H9 (cell line): Measurements from ENCODE around the gene DCXR. TPM values are rescaled to one million over a fixed set of nuclear protein-coding genes. Genes with fewer than 3 reads are reported as not detected.

Source experiments
- DNase-seq: peaks from one replicate; pipeline ENCODE4 v3.0.0-alpha.2; 2017
- H2AFZ ChIP-seq: one replicate; pipeline ENCODE4 v1.6.1; 2013; ENCODE audit warnings: mild to moderate bottlenecking, low read length, control low read depth, moderate library complexity
- H2AK5ac ChIP-seq: 2 replicates; pipeline ENCODE4 v1.6.1; 2013; ENCODE audit warnings: low read length, control low read depth, mixed read lengths; ENCODE audit not compliant: insufficient read length
- H2BK120ac ChIP-seq: one replicate; pipeline ENCODE4 v1.6.1; 2013; ENCODE audit warnings: low read depth, mild to moderate bottlenecking, low read length, control low read depth, inconsistent platforms; ENCODE audit not compliant: poor library complexity, severe bottlenecking
- H2BK12ac ChIP-seq: 2 replicates; pipeline ENCODE4 v1.6.1; 2013; ENCODE audit warnings: low read length, control low read depth, mixed read lengths, low read depth; ENCODE audit not compliant: insufficient read length
- H2BK15ac ChIP-seq: 2 replicates; pipeline ENCODE4 v1.6.1; 2013; ENCODE audit warnings: low read depth, low read length, control low read depth
- H2BK20ac ChIP-seq: one replicate; pipeline ENCODE4 v1.6.1; 2013; ENCODE audit warnings: low read depth, mild to moderate bottlenecking, low read length, control low read depth, inconsistent platforms; ENCODE audit not compliant: poor library complexity, severe bottlenecking
- H2BK5ac ChIP-seq: 2 replicates; pipeline ENCODE4 v1.6.1; 2013; ENCODE audit warnings: low read length, control low read depth, mixed read lengths; ENCODE audit not compliant: insufficient read length
- H3K14ac ChIP-seq: 2 replicates; pipeline ENCODE4 v1.6.1; 2013; ENCODE audit warnings: low read length, control low read depth; ENCODE audit not compliant: insufficient read depth
- H3K18ac ChIP-seq: 2 replicates; pipeline ENCODE4 v1.6.1; 2013; ENCODE audit warnings: low read depth, mild to moderate bottlenecking, mixed read lengths, low read length, control low read depth; ENCODE audit not compliant: insufficient read length
- H3K23ac ChIP-seq: 2 replicates; pipeline ENCODE4 v1.6.1; 2013; ENCODE audit warnings: low read length, control low read depth, mixed read lengths, low read depth; ENCODE audit not compliant: insufficient read length
- H3K23me2 ChIP-seq: 2 replicates; pipeline ENCODE4 v1.6.1; 2013; ENCODE audit warnings: low read depth, mild to moderate bottlenecking, mixed read lengths, low read length, control low read depth; ENCODE audit not compliant: insufficient read length, poor library complexity, severe bottlenecking
- H3K27ac ChIP-seq: 2 replicates; pipeline ENCODE4 v1.5.1; 2013; ENCODE audit warnings: low read length, control low read depth, mixed read lengths, low read depth; ENCODE audit not compliant: insufficient read length
- H3K27me3 ChIP-seq: 2 replicates; pipeline ENCODE4 v1.6.1; 2013; ENCODE audit warnings: low read length, control low read depth, inconsistent platforms; ENCODE audit not compliant: insufficient read depth
- H3K4ac ChIP-seq: 2 replicates; pipeline ENCODE4 v1.6.1; 2013; ENCODE audit warnings: low read depth, mild to moderate bottlenecking, control low read depth, inconsistent platforms, low read length, moderate library complexity
- H3K4me1 ChIP-seq: 2 replicates; pipeline ENCODE4 v1.6.1; 2013; ENCODE audit warnings: low read length, control low read depth, inconsistent platforms; ENCODE audit not compliant: insufficient read depth
- H3K4me2 ChIP-seq: 2 replicates; pipeline ENCODE4 v1.6.1; 2013; ENCODE audit warnings: low read length, control low read depth, mixed read lengths; ENCODE audit not compliant: insufficient read length, insufficient read depth
- H3K56ac ChIP-seq: 2 replicates; pipeline ENCODE4 v1.6.1; 2013; ENCODE audit warnings: low read depth, mild to moderate bottlenecking, mixed read lengths, low read length, control low read depth; ENCODE audit not compliant: insufficient read length
- H3K79me1 ChIP-seq: 2 replicates; pipeline ENCODE4 v1.6.1; 2013; ENCODE audit warnings: low read depth, mild to moderate bottlenecking, moderate library complexity, low read length, control low read depth, inconsistent platforms; ENCODE audit not compliant: insufficient read depth, poor library complexity, severe bottlenecking
- H3K79me2 ChIP-seq: 2 replicates; pipeline ENCODE4 v1.6.1; 2013; ENCODE audit warnings: low read length, control low read depth, inconsistent platforms; ENCODE audit not compliant: insufficient read depth
- H3K9ac ChIP-seq: 2 replicates; pipeline ENCODE4 v1.6.1; 2013; ENCODE audit warnings: low read length, control low read depth, mixed read lengths; ENCODE audit not compliant: insufficient read length; ENCODE audit errors: extremely low read depth
- H3K9me3 ChIP-seq: one replicate; pipeline ENCODE4 v1.6.1; 2013; ENCODE audit warnings: low read depth, low read length, inconsistent platforms; ENCODE audit not compliant: control insufficient read depth
- H3T11ph ChIP-seq: one replicate; pipeline ENCODE4 v1.6.1; 2013; ENCODE audit warnings: mild to moderate bottlenecking, low read length, control low read depth, inconsistent platforms
- H4K20me1 ChIP-seq: one replicate; pipeline ENCODE4 v1.6.1; 2013; ENCODE audit not compliant: control insufficient read depth, insufficient read length, insufficient read depth
- H4K5ac ChIP-seq: 2 replicates; pipeline ENCODE4 v1.6.1; 2013; ENCODE audit warnings: low read depth, mild to moderate bottlenecking, mixed read lengths, low read length, control low read depth; ENCODE audit not compliant: insufficient read length
- H4K8ac ChIP-seq: replicated peaks from 2 replicates; pipeline ENCODE4 v1.6.1; 2013; ENCODE audit warnings: low read length, control low read depth, mixed read lengths, low read depth; ENCODE audit not compliant: insufficient read length
- H4K91ac ChIP-seq: 2 replicates; pipeline ENCODE4 v1.6.1; 2013; ENCODE audit warnings: low read depth, mild to moderate bottlenecking, moderate library complexity, mixed read lengths, low read length, control low read depth; ENCODE audit not compliant: insufficient read length
- H3K27ac Mint-ChIP-seq, 3 experiments: 2 replicates in 2 of 3; 3 replicates in 1 of 3; pipeline ENCODE4 v1.8.0; 2020 to 2021; ENCODE audit warnings: mixed read lengths in 3 of 3, mild to moderate bottlenecking in 1 of 3, moderate library complexity in 1 of 3
- H3K27me3 Mint-ChIP-seq: 2 replicates; pipeline ENCODE4 v1.8.0; 2021; ENCODE audit warnings: low read depth, mild to moderate bottlenecking, moderate library complexity, mixed read lengths
- H3K36me3 Mint-ChIP-seq, 3 experiments: 2 replicates in 2 of 3; 3 replicates in 1 of 3; pipeline ENCODE4 v1.8.0; 2020 to 2021; ENCODE audit warnings: low read depth in 3 of 3, mixed read lengths in 3 of 3; ENCODE audit not compliant: insufficient read depth in 1 of 3
- H3K4me1 Mint-ChIP-seq, 2 experiments: 2 replicates each; pipeline ENCODE4 v1.8.0; 2020; ENCODE audit warnings: mixed read lengths in 2 of 2
- H3K4me3 Mint-ChIP-seq, 2 experiments: 2 replicates in 1 of 2; 3 replicates in 1 of 2; pipeline ENCODE4 v1.8.0; 2020 to 2021; ENCODE audit warnings: mild to moderate bottlenecking in 2 of 2, mixed read lengths in 2 of 2, moderate library complexity in 1 of 2
- H3K9me3 Mint-ChIP-seq, 2 experiments: 2 replicates in 1 of 2; 3 replicates in 1 of 2; pipeline ENCODE4 v1.8.0; 2020; ENCODE audit warnings: mild to moderate bottlenecking in 2 of 2, mixed read lengths in 2 of 2, moderate library complexity in 1 of 2
- WGBS: extraction: QIAGEN DNeasy Blood & Tissue Kit; methylation state at CpG from one replicate; pipeline ENCODE4 v1.1.7; 2013; ENCODE audit warnings: missing lambda C conversion rate, low lambda C conversion rate, mixed read lengths; ENCODE audit not compliant: insufficient read length; ENCODE audit errors: extremely low coverage; 5-methylcytosine and 5-hydroxymethylcytosine counted together
- total RNA-seq: library from RNA; stranded (reverse); gene quantifications from 2 replicates; pipeline ENCODE4 v1.2.1, GENCODE V29; 2021
- TF ChIP-seq, protein P1 (sequence below): fragments of 200-600 bp; sonication (generic); conservative IDR thresholded peaks from 3 replicates; pipeline ENCODE4 v1.8.0; 2021; ENCODE audit warnings: antibody characterized with exemption, mild to moderate bottlenecking

The DCXR gene
- total RNA-seq, 1 experiment from 2014 or later, result 93.6 TPM

DNA sequence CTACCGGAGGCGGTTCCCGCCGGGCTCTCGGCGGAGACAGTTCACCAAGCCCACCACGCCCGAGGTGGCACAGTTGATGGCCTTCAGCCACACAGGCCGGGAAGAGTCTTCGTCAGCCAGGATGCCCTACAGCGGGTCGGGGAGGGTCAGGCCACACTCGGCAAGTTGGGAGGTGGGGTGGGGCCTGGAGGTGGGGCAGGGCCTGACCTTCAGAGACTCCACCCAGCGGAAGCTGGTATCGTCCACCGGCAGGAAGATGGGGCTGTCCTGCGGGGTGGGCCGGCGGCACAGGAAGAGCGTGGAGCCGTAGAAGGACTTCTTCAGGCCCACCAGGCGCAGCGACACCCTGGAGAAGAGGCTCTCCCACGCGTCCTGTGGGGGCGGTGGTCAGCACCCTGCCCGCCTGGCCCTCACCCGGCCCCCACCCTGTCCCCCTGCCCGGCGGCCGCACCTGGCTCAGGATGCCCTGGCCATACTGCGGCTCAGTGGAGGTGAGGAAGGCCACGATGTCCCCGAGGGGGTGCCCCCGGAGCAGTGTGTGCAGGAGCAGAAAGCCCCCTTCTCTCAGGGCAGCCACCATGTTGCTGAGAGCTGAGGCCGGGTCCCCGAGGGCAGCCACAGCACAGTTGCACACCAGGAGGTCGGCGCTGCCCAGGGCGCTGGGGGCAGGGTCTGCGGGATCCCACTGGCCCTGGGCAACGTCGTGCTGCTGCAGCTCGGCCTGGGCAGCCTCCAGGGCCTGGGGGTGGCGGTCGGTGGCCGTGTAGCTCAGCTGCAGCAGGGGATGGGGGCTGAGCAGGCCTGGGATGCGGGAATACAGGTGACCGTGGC is 47.7 kb upstream of the DCXR start:
- no peak overlapping the region for H2AK5ac ChIP-seq
- no peaks in the 10 kb centered on the region for H3K23me2 ChIP-seq
- no peak overlapping the region for H4K91ac ChIP-seq
- no peaks in the 10 kb centered on the region for H3K9me3 Mint-ChIP-seq
- H3K23ac ChIP-seq, result no peak overlapping the region
- no peak overlapping the region for H3K27ac ChIP-seq
- no peak overlapping the region for H2BK15ac ChIP-seq
- H3K9me3 ChIP-seq, result no peaks in the 10 kb centered on the region
- no peak for DNase-seq
- no peak overlapping the region for H3K4ac ChIP-seq
- H4K20me1 ChIP-seq, result no peaks in the 10 kb centered on the region
- H3K36me3 Mint-ChIP-seq, result peaks cover 18 to 79% (median 62%) of the 10 kb centered on the region in 3 experiments; a peak in 6 of 7 replicates
- no peak overlapping the region for H3K27ac Mint-ChIP-seq
- H3K27me3 ChIP-seq, result no peaks in the 10 kb centered on the region
- no peak overlapping the region for H4K8ac ChIP-seq
- no peak overlapping the region for H3K4me2 ChIP-seq
- H3K4me3 Mint-ChIP-seq, result no peak overlapping the region
- no peaks in the 10 kb centered on the region for H3K4me1 Mint-ChIP-seq
- no peak overlapping the region for H2BK120ac ChIP-seq
- H3K79me2 ChIP-seq, result no peaks in the 10 kb centered on the region
- no CpG with 5 or more reads among the region's 49 CpGs for WGBS
- TF ChIP-seq, protein P1, sequence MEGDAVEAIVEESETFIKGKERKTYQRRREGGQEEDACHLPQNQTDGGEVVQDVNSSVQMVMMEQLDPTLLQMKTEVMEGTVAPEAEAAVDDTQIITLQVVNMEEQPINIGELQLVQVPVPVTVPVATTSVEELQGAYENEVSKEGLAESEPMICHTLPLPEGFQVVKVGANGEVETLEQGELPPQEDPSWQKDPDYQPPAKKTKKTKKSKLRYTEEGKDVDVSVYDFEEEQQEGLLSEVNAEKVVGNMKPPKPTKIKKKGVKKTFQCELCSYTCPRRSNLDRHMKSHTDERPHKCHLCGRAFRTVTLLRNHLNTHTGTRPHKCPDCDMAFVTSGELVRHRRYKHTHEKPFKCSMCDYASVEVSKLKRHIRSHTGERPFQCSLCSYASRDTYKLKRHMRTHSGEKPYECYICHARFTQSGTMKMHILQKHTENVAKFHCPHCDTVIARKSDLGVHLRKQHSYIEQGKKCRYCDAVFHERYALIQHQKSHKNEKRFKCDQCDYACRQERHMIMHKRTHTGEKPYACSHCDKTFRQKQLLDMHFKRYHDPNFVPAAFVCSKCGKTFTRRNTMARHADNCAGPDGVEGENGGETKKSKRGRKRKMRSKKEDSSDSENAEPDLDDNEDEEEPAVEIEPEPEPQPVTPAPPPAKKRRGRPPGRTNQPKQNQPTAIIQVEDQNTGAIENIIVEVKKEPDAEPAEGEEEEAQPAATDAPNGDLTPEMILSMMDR, result no peak
- no peak overlapping the region; the same call in 1 of the 2 replicates for H3K14ac ChIP-seq
- no peak overlapping the region for H3K56ac ChIP-seq
- no peaks in the 10 kb centered on the region for H3K79me1 ChIP-seq
- H2BK12ac ChIP-seq, result no peak overlapping the region
- no peak overlapping the region for H2AFZ ChIP-seq
- no peak overlapping the region for H3T11ph ChIP-seq
- no peak overlapping the region for H2BK20ac ChIP-seq
- no peak overlapping the region for H3K18ac ChIP-seq
- H3K9ac ChIP-seq, result no peak overlapping the region
- no peak overlapping the region for H4K5ac ChIP-seq
- no peaks in the 10 kb centered on the region for H3K4me1 ChIP-seq
- no peak overlapping the region for H2BK5ac ChIP-seq
- no peaks in the 10 kb centered on the region for H3K27me3 Mint-ChIP-seq
